ENCODE data around the gene CLRN3. TPM values are rescaled to one million over a fixed set of nuclear protein-coding genes. Genes with fewer than 3 reads are reported as not detected.
A peak's percentile ranks its signal among the peaks of the same experiment; 100 is the strongest.

Gene CLRN3
- total and polyA plus RNA-seq, 12 donors = 0.29 to 0.61 (median 0.39) TPM; not detected in 9

GRCh38 chr10:127874671-127875448, 17.9 kb downstream of the CLRN3 start:
- DNase-seq = no peak
- H3K4me1 ChIP-seq (replicated peaks in 1 of 2) = no peaks in the 10 kb centered on the region
- no peaks in the 10 kb centered on the region for H3K9me3 ChIP-seq (replicated peaks in 1 of 3)
- H3K27ac ChIP-seq = no peak overlapping the region
- intact Hi-C loops (cut with DNase I) = loop anchor here in 1 of 2 donors (10.0 kb wide), 1 partner anchor 280 kb away; no protein-coding TSS in a partner anchor
- TF ChIP-seq CTCF (IDR thresholded peaks at IDR 0.05) (no peak), POLR2A (IDR thresholded peaks at IDR 0.05) (no peak)
- no peaks in the 10 kb centered on the region for H3K36me3 ChIP-seq (replicated peaks in 1 of 2)
- H3K4me3 ChIP-seq = no peak overlapping the region
- 83 to 88% (median 85%) methylated on average over 6 to 11 of the region's 11 CpGs for WGBS, 4 donors
- H3K27me3 ChIP-seq = no peaks in the 10 kb centered on the region

- intact Hi-C loops (cut with DNase I) = loop anchor here in 1 of 2 donors (10.0 kb wide), 1 partner anchor 281 kb away; no protein-coding TSS in a partner anchor
- DNase-seq = no peak
- Histone ChIP-seq H3K9me3 (replicated peaks in 1 of 3) (no peaks in the 10 kb centered on the region), H3K36me3 (replicated peaks in 1 of 2) (no peaks in the 10 kb centered on the region), H3K4me3 (no peak overlapping the region), H3K27me3 (no peaks in the 10 kb centered on the region), H3K4me1 (replicated peaks in 1 of 2) (no peaks in the 10 kb centered on the region), H3K27ac (no peak overlapping the region)
- 81 to 87% (median 86%) methylated on average over 11 of the region's 11 CpGs for whole genome bisulfite sequencing, 4 donors
- TF ChIP-seq POLR2A (IDR thresholded peaks at IDR 0.05) (no peak), CTCF (IDR thresholded peaks at IDR 0.05) (no peak)
Observed at GRCh38 chr10:127873901-127874470, 18.8 kb downstream of the CLRN3 start.

DNA sequence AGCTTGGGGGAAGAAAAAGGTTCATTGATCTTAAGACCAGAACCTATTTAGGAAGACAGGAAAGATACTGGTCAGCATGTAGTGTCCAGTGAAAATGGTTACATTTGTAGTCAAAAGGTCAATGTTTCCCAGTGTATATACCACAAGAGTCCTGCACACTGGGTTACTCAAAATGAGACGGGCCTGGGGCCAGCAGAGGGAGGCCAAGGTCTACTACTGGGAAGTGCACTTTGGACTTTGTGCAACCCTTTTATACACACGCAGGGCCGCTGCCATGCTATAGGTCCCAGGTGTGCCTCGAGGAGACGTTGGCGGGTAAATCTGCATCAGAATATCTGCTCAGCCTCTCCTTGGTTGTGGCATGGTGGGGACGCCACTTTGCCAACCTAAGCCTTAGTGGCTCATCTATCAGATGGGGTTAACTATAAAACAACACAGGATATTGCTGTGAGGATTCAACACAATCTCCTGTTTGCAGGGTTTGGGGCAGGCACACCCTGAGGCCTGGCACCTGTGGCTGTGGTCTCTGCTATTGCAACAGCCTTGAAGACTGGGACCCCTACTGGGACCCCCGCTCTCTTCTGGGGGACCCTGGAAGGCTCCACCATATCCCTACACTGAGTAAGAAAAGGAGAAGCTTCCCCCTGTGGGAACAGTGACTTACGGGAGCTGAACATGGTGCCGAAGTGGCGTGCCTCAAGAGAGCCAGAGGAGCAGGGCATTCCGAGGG, 19.7 kb downstream of the CLRN3 start:
- no peaks in the 10 kb centered on the region for H3K9me3 ChIP-seq (replicated peaks in 1 of 3)
- H3K27ac ChIP-seq = no peak overlapping the region
- H3K27me3 ChIP-seq = no peaks in the 10 kb centered on the region
- H3K36me3 ChIP-seq (replicated peaks in 1 of 2) = no peaks in the 10 kb centered on the region
- no peaks in the 10 kb centered on the region for H3K4me1 ChIP-seq (replicated peaks in 1 of 2)
- peak in 2 of 7 donors; percentile 31 to 50 for DNase-seq
- no peak overlapping the region for H3K4me3 ChIP-seq
- peak in 2 of 6 experiments; percentile 12 to 27 for TF ChIP-seq CTCF (IDR thresholded peaks at IDR 0.05)
- no peak for TF ChIP-seq POLR2A (IDR thresholded peaks at IDR 0.05)
- WGBS, 4 donors = 84 to 88% (median 85%) methylated on average over 6 to 12 of the region's 12 CpGs
- intact Hi-C loops (cut with DNase I) = loop anchor here in 1 of 2 donors (10.0 kb wide), 1 partner anchor 282 kb away; no protein-coding TSS in a partner anchor
